NB4 (cell line): ENCODE results near the gene ETV3L.

Experiments used
- DNase-seq: peaks from one replicate; pipeline ENCODE4 v3.0.0; 2010; ENCODE audit warnings: low read depth
- H3K4me3 ChIP-seq: one replicate; pipeline ENCODE4 v1.5.1; 2011; ENCODE audit warnings: mild to moderate bottlenecking, low read depth, low read length, moderate library complexity
- CTCF ChIP-seq: IDR thresholded peaks from one replicate; pipeline ENCODE4 v1.5.1; 2012; ENCODE audit warnings: low read depth, low read length
- MAX ChIP-seq: IDR thresholded peaks from 2 replicates; pipeline ENCODE4 v1.6.1; 2011; ENCODE audit warnings: low read depth, low read length
- MYC ChIP-seq: IDR thresholded peaks from 2 replicates; pipeline ENCODE4 v1.6.1; 2011; ENCODE audit warnings: low read depth, low read length
- POLR2A ChIP-seq: IDR thresholded peaks from 2 replicates; pipeline ENCODE4 v1.6.1; 2011; ENCODE audit warnings: mild to moderate bottlenecking; ENCODE audit not compliant: insufficient read length; ENCODE audit errors: extremely low read depth

Gene ETV3L

GRCh38 chr1:157139052-157139715, 39.6 kb upstream of the ETV3L start:
- H3K4me3 ChIP-seq = peak overlapping the region; percentile 96
- no peak for DNase-seq
- TF ChIP-seq MYC (no peak), MAX (no peak), CTCF (no peak), POLR2A (no peak)

- TF ChIP-seq MAX (peak; percentile 23; the same call in 1 of the 2 replicates), CTCF (no peak), MYC (peak; percentile 75), POLR2A (peak; percentile 56)
- peak; percentile 96 for DNase-seq
- peak within 1 kb of the TSS; percentile 96 for H3K4me3 ChIP-seq
These were observed 38.8 kb upstream of the ETV3L start, which contains the start of gene ETV3 for GRCh38 chr1:157138220-157139051. ETV3 (minus strand) TSS chr1:157138395; CDS start chr1:157136352, 2,043 bp downstream.

GRCh38 chr1:157137408-157138219, 38.0 kb upstream of the ETV3L start:
- peak overlapping the region; percentile 96 for H3K4me3 ChIP-seq
- DNase-seq = peak; percentile 56
- TF ChIP-seq CTCF = no peak
- TF ChIP-seq MAX = no peak
- no peak for TF ChIP-seq POLR2A
- 0 out of 2 replicates have a peak, but pooled peaks have one; percentile 9 for TF ChIP-seq MYC

GRCh38 chr1:157137046-157137407, 37.4 kb upstream of the ETV3L start:
- TF ChIP-seq CTCF = no peak
- peak; percentile 43 for DNase-seq
- peak overlapping the region; percentile 96 for H3K4me3 ChIP-seq

- no peak for DNase-seq
- TF ChIP-seq CTCF = no peak
- TF ChIP-seq MAX = no peak
- TF ChIP-seq POLR2A = no peak
- no peak for TF ChIP-seq MYC
- H3K4me3 ChIP-seq = peak overlapping the region; percentile 96
These were observed 36.5 kb upstream of the ETV3L start for GRCh38 chr1:157136133-157136532.
